Stomach (tissue), 9 donors: ENCODE data around the gene PTPRU. TPM values are rescaled to one million over a fixed set of nuclear protein-coding genes. Genes with fewer than 3 reads are reported as not detected.

Source experiments
- DNase-seq, 2 donors: peaks; one replicate each; pipeline versions ENCODE4 v3.0.0 to v3.0.0-alpha.2; 2013 to 2019
- H3K27ac ChIP-seq, 5 donors: fragments of 200-600 bp in 4 of 5; sonication (generic) in 4 of 5; one replicate each; pipeline ENCODE4 v1.5.1; 2013 to 2019; ENCODE audit warnings: mild to moderate bottlenecking in 1 of 5, moderate library complexity in 1 of 5
- H3K27me3 ChIP-seq, 3 donors: fragments of 200-600 bp; sonication (generic); one replicate each; pipeline ENCODE4 v1.5.1; 2017 to 2019; ENCODE audit warnings: mixed run types in 1 of 3
- H3K36me3 ChIP-seq, 4 donors: fragments of 200-600 bp; sonication (generic); 1 replicate in 3 of 4; 2 replicates in 1 of 4; pipeline ENCODE4 v1.5.1; 2016 to 2019
- H3K4me1 ChIP-seq, 4 donors: fragments of 200-600 bp; sonication (generic); one replicate each; pipeline ENCODE4 v1.5.1; 2016 to 2019
- H3K4me3 ChIP-seq, 4 donors: fragments of 200-600 bp; sonication (generic) in 3 of 4; one replicate each; pipeline ENCODE4 v1.5.1; 2016 to 2019; ENCODE audit warnings: mild to moderate bottlenecking in 1 of 4
- H3K9me3 ChIP-seq, 4 donors: fragments of 200-600 bp; sonication (generic); one replicate each; pipeline ENCODE4 v1.5.1; 2016 to 2019
- EP300 ChIP-seq: sonication (generic); formaldehyde crosslinking; IDR thresholded peaks from one replicate; pipeline ENCODE4 v1.6.1; 2017; ENCODE audit warnings: antibody characterized with exemption
- POLR2A ChIP-seq, 4 donors: fragments of 450-650 bp; IDR thresholded peaks; one replicate each; pipeline ENCODE4 v1.6.1; 2016; ENCODE audit warnings: antibody characterized with exemption in 4 of 4, control low read depth in 2 of 4, mild to moderate bottlenecking in 1 of 4, moderate library complexity in 1 of 4
- POLR2AphosphoS5 ChIP-seq, 3 donors: sonication (generic); formaldehyde crosslinking; IDR thresholded peaks; one replicate each; pipeline ENCODE4 v1.6.1; 2016; ENCODE audit warnings: antibody characterized with exemption in 3 of 3
- WGBS, 5 donors: extraction: QIAGEN DNeasy Blood & Tissue Kit in 3 of 5; methylation state at CpG; one replicate each; pipeline versions ENCODE4 v1.1.5 to v1.1.7; 2013 to 2018; 5-methylcytosine and 5-hydroxymethylcytosine counted together
- intact Hi-C: fragments of 100-400 bp; cut with DNase I; formaldehyde crosslinking; loops from one replicate; pipeline ENCODE4 v1.15.1; 2023; ENCODE audit warnings: low total_unique reads
- polyA plus RNA-seq, 3 donors: library from polyadenylated mRNA; stranded (reverse); fragments of 200-250 nt; gene quantifications; one replicate each; pipeline ENCODE4 v1.2.3, GENCODE V29; 2013
- total RNA-seq, 5 donors: library from RNA; depleted of rRNA; stranded (reverse); fragments of >200 nt; gene quantifications; one replicate each; pipeline versions ENCODE4 v1.1.0 to v1.2.3, GENCODE V29; 2014 to 2016
- TF ChIP-seq, protein P1 (sequence below), 7 experiments: fragments of 450-650 bp in 4 of 7; fragments of 200-600 bp in 3 of 7; sonication (generic) in 3 of 7; IDR thresholded peaks; one replicate each; pipeline ENCODE4 v1.5.1; 2016 to 2019; ENCODE audit warnings: antibody characterized with exemption in 7 of 7, control low read depth in 2 of 7, mild to moderate bottlenecking in 1 of 7
- donor health status: healthy with polysubstance abuse.
- donor health status: Bipolar disorder and iron deficiency.
- donor health status: healthy.

Gene PTPRU
- total and polyA plus RNA-seq, 8 donors = 0.29 to 17.5 (median 6.2) TPM

DNA sequence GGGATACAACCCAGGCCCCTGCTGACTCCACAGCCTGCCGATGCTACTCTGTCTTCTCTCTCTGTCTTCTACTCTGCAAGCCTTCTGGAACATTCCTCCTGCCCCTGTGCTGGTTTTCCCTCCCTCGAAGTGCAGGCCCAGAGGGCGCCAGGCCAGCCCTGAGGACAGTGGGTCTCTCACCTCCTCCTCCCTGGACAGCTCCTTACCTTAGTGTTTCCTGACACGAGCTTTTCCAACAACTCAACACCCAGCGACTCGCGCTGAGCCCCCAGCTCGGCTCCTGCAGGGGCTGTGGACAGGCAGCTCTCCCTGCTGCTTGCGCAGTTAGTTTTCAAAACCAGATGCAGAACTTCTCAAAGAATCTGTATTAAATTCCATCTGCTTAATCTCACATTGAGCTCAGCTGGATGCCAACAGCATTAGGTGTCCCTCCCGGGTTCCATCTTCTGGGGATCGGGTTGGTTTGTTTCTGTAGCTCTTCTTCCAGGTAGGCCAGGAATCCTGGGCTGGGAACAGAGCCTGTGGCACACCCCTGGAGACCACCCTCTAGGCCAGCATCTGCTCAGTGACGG lies 54.2 kb downstream of the PTPRU start:
- Histone ChIP-seq H3K9me3 (no peaks in the 10 kb centered on the region), H3K27me3 (no peaks in the 10 kb centered on the region), H3K27ac (no peak overlapping the region), H3K4me3 (no peak overlapping the region), H3K4me1 (peaks cover 0 to 21% (median 0%) of the 10 kb centered on the region in 4 donors), H3K36me3 (peaks cover 0 to 16% (median 13%) of the 10 kb centered on the region in 4 donors)
- 77 to 88% (median 86%) methylated on average over 12 of the region's 12 CpGs for WGBS, 5 donors
- intact Hi-C loops = no loop called here
- TF ChIP-seq POLR2A (IDR thresholded peaks at IDR 0.05) (no peak), EP300 (no peak), POLR2AphosphoS5 (IDR thresholded peaks at IDR 0.05) (no peak)
- TF ChIP-seq, protein P1, sequence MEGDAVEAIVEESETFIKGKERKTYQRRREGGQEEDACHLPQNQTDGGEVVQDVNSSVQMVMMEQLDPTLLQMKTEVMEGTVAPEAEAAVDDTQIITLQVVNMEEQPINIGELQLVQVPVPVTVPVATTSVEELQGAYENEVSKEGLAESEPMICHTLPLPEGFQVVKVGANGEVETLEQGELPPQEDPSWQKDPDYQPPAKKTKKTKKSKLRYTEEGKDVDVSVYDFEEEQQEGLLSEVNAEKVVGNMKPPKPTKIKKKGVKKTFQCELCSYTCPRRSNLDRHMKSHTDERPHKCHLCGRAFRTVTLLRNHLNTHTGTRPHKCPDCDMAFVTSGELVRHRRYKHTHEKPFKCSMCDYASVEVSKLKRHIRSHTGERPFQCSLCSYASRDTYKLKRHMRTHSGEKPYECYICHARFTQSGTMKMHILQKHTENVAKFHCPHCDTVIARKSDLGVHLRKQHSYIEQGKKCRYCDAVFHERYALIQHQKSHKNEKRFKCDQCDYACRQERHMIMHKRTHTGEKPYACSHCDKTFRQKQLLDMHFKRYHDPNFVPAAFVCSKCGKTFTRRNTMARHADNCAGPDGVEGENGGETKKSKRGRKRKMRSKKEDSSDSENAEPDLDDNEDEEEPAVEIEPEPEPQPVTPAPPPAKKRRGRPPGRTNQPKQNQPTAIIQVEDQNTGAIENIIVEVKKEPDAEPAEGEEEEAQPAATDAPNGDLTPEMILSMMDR (IDR thresholded peaks at IDR 0.05) = no peak
- peak in 1 of 2 donors; percentile 49 for DNase-seq

DNA sequence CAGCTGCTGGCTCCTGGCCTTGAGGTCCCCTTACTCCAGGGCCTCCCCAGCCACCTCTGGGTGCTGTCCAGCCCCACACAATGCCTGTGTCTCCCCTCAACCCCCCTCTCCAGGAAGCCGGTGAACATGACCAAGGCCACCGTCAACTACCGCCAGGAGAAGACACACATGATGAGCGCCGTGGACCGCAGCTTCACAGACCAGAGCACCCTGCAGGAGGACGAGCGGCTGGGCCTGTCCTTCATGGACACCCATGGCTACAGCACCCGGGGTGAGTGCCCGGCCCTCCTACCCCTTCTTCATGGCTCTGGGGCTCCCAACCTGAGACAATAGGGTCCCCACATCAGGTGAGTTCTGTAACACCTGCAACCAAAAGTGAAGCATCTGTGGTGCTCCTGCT lies 55.4 kb downstream of the PTPRU start:
- H3K27ac ChIP-seq = no peak overlapping the region
- whole genome bisulfite sequencing, 5 donors = 95 to 100% (median 97%) methylated on average over 3 to 10 of the region's 10 CpGs
- H3K27me3 ChIP-seq = no peaks in the 10 kb centered on the region
- no peak overlapping the region for H3K4me3 ChIP-seq
- peaks cover 0 to 21% (median 0%) of the 10 kb centered on the region in 4 donors for H3K4me1 ChIP-seq
- no peaks in the 10 kb centered on the region for H3K9me3 ChIP-seq
- intact Hi-C loops = no loop called here
- no peak for TF ChIP-seq POLR2AphosphoS5 (IDR thresholded peaks at IDR 0.05)
- TF ChIP-seq EP300 = no peak
- TF ChIP-seq, protein P1 (IDR thresholded peaks at IDR 0.05) = no peak
- no peak for TF ChIP-seq POLR2A (IDR thresholded peaks at IDR 0.05)
- peaks cover 0 to 16% (median 11%) of the 10 kb centered on the region in 4 donors for H3K36me3 ChIP-seq
- DNase-seq = no peak

DNA sequence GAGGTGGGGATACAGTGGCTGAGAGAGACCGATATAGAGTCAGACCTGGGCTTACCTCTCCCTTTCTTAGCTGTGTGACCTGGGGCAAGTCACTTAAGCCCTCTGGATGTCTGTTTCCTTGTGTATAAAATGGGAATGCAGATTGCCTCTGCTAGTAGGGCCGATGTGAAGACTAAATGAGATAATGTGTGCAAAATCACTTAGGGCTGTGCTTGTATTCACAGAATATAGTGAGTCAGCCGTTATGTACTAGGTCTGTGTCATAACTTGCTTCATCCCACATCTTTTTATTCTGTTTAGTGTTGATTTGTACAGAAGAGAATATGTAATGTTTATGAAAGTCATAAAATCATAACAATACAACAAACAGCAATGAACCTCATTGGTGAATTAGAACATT lies 56.0 kb downstream of the PTPRU start:
- TF ChIP-seq POLR2A (IDR thresholded peaks at IDR 0.05) = no peak
- Histone ChIP-seq H3K4me3 (no peak overlapping the region), H3K27ac (no peak overlapping the region), H3K4me1 (peaks cover 0 to 21% (median 0%) of the 10 kb centered on the region in 4 donors), H3K27me3 (no peaks in the 10 kb centered on the region), H3K36me3 (peaks cover 0 to 16% (median 11%) of the 10 kb centered on the region in 4 donors), H3K9me3 (no peaks in the 10 kb centered on the region)
- intact Hi-C loops = no loop called here
- DNase-seq = no peak
- 85 to 92% (median 87%) methylated on average over 3 of the region's 3 CpGs for WGBS, 5 donors

DNA sequence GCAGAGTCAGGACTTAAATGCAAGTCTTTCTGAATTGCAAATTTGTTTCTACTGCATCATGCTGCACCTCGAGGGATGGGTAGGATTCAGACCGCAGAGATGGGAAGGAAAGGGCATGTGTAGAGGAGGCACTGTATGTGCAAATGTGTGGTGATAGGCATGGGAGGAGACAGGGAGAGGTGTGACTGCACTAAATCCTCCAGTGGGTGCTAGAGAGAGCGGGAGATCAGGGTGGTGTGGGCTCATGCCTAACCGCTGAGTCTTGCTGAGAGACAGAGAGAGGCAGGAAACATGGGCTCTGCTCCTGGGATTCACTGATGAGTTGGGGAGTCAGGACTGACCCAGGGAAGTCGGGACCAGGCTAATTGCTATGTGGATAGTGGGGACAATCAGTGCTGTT lies 61.1 kb downstream of the PTPRU start:
- Histone ChIP-seq H3K36me3 (peaks cover 0 to 46% (median 24%) of the 10 kb centered on the region in 4 donors), H3K27me3 (no peaks in the 10 kb centered on the region), H3K4me3 (no peak overlapping the region), H3K27ac (no peak overlapping the region), H3K9me3 (no peaks in the 10 kb centered on the region), H3K4me1 (no peaks in the 10 kb centered on the region)
- intact Hi-C loops = no loop called here
- TF ChIP-seq POLR2AphosphoS5 (IDR thresholded peaks at IDR 0.05) = no peak
- TF ChIP-seq EP300 = no peak
- TF ChIP-seq, protein P1 (IDR thresholded peaks at IDR 0.05) = no peak
- TF ChIP-seq POLR2A (IDR thresholded peaks at IDR 0.05) = no peak
- 78 to 94% (median 86%) methylated on average over 5 of the region's 5 CpGs for WGBS, 5 donors
- DNase-seq = no peak

DNA sequence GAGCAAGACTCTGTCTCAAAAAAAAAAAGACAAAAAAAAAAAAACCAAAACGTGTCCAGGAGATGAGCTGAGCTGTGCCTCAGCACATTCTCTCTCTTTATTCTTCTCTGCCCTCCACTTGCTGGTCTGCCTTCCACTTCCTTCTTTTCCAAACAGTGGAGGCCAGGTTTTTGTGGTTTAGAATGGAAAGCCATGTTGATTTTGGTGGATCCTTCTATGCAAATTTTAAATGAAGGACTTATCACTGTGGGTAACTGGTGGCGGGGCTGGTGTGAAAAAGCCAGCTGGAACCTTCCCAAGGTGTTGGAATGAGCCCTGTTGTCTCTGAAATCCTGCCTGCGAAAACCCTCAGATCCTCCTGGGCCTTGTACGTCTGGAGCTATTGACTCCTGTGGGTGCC lies 61.9 kb downstream of the PTPRU start:
- DNase-seq = no peak
- Histone ChIP-seq H3K9me3 (no peaks in the 10 kb centered on the region), H3K4me1 (no peaks in the 10 kb centered on the region), H3K27me3 (no peaks in the 10 kb centered on the region), H3K36me3 (peaks cover 0 to 47% (median 24%) of the 10 kb centered on the region in 4 donors), H3K27ac (no peak overlapping the region), H3K4me3 (no peak overlapping the region)
- 40 to 67% (median 45%) methylated on average over 4 of the region's 4 CpGs for WGBS, 5 donors
- TF ChIP-seq POLR2A (IDR thresholded peaks at IDR 0.05) (no peak), POLR2AphosphoS5 (IDR thresholded peaks at IDR 0.05) (no peak), EP300 (no peak)
- TF ChIP-seq, protein P1 (IDR thresholded peaks at IDR 0.05) = no peak
- intact Hi-C loops = no loop called here
